IPS-18c (cell line): Measurements from ENCODE around the gene TRMT1.
"Not testable (repeated sequence)": the region's sequence is repeated elsewhere in the genome, so short reads cannot be mapped to it uniquely, and the experiment has no call there.

ENCODE experiments used
- H3K4me3 ChIP-seq: 2 replicates; pipeline ENCODE4 v1.7.0; 2013; ENCODE audit warnings: low read depth, mild to moderate bottlenecking, low read length, moderate library complexity; ENCODE audit not compliant: insufficient read depth
- H3K9me3 ChIP-seq: one replicate; pipeline ENCODE4 v1.6.1; 2013; ENCODE audit warnings: mild to moderate bottlenecking, low read length, moderate library complexity; ENCODE audit not compliant: control insufficient read depth, insufficient read depth

The TRMT1 gene

DNA sequence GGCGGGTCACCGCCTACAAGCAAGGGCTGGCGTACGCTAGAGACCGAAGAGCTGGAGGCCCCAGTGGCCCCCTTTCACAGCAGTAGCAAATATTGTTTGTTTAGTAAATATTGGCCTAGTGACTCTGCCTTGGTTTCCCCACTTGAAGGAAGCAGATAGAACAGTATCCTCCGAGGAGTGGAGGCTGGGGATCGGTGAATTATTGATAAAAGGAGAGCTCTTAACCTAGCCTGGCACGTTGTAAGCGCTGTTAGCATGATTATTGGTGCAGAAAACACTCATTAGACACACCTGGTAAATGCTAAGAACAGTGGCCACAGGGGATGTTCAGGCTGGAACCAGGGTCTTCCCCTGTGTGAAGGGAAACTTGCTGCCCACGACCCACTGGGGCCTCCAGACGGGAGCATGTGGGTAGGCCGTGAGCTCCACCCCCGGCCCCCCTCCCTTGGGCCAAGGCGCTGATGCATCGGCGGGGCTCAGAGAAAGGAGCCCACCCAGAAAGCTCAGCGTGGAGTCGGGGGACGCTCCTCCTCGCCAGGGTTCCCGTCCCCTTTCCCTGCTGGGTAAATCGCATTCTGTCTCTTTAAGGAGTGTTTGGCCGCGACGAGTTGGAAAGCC is 35.9 kb upstream of the TRMT1 start:
- Histone ChIP-seq H3K9me3 (peaks cover 5% of the 10 kb centered on the region), H3K4me3 (peak overlapping the region; percentile 90)

DNA sequence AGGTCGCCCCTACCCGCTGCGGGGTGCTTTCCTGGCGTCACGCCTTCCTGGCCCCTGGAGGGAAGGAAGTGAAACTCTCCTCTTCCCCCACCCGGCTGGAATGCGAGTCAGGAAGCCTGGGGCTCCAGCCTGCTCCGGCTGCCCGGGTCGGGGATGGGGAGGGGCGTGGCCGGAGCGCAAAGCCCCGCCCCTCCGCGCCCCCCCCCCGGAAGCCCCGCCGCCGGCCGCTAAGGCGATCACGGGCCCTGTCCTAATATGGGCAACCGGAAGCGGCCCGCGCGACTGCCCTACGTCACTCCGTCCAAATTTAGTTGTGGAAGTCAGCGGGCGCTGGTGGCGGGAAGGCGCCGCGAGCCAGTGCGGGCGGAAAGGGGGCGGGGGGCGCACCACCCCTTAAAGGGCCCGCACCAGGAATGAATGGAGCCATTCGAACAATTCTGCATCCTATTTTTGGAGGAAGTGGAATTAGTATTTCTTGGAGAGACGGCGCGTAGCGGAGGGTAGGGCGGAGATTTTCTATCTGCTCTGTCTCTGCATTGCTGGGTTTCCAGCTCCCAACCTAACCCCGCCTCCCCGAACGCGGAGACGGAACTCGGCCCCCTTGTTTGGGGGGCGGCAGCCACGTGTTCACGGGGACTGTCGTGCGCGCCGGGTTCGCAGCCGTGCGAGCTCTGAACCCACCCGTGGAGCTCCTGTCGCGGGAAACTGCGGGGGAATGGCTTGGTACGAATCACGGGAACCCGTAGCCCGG is 35.2 kb upstream of the TRMT1 start:
- Histone ChIP-seq H3K9me3 (peaks cover 5% of the 10 kb centered on the region), H3K4me3 (peak overlapping the region; percentile 96)

DNA sequence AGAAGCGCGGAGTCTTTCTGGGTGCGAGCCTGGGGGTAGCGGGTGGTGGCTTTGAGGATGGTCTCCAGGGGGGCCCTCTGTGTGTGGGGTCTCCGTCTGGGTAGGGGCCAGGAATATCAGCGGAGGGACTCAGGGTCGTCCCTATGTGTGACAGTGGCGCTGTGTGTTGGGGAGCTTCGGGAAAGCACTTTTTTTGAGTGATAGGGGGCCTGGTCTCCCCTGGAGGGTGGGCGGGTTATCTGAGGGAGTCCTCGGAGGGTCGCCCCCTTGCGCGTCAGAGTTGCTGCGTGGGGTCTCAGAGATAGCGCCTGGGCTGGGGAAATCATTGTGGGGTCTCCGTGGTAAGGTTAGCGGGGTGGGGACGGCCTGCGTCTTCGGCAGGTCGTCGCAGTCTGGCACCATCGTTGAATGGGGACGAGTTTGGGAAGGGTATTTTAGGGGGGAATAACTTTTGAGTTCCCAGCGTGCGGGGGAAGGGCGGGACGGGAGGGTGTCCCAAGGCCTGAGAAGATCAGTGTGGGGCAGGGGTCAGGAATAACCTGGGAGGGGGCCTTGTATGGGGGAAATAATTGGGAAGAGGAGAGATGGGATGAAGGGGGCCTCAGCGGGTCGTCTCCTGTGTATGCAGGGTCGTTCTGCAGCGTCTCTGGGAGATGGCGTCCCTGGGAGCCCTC is 34.5 kb upstream of the TRMT1 start:
- peaks cover 5% of the 10 kb centered on the region for H3K9me3 ChIP-seq
- peak overlapping the region; percentile 96 for H3K4me3 ChIP-seq

DNA sequence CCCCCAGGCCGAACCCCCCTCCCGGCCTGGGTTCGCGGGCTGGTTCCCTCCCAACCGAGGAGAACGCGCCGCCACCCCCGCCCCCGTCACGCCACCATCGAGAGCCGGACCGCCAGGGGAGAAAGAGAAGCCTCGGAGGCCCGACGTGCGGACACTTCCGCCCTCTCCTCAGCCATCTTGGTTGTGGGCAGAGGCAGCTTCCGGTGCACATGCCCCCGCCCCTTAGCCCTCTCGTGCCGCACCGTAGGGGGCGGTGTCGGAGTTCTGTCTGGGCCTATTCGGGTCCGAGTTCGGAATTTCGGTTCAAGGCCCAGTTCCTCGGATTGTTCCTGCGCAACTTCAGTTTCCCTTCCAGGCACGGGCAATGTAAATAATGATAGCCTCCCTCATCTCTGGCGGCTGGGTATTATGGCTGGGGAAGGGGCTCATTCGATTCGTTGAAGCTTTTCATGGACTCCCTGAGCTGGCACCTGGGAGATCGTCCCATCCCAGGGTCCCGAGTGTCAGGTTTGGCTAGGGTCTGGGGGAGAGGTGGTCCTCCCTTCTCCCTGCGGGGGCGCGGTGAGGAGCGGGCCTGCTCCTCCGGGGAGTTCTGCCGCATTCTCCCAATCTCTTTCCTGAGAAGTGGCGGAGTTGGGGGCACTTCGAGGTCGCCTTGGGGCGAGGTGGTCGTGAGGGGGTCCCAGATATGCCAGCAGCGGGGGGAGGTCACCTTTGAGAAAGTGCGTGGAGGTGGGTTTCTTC is 33.8 kb upstream of the TRMT1 start, which contains the start of the genes IER2 and STX10:
IER2 (plus strand) TSS at position 225 of the 744 bp plus-strand sequence. CDS start 2,776 bp downstream, outside the sequence.
STX10 (minus strand) TSS at position 189 of the 744 bp plus-strand sequence. CDS start 202 bp downstream, outside the sequence.
- peaks cover 5% of the 10 kb centered on the region for H3K9me3 ChIP-seq
- H3K4me3 ChIP-seq, result peak within 1 kb of the TSS; percentile 96

DNA sequence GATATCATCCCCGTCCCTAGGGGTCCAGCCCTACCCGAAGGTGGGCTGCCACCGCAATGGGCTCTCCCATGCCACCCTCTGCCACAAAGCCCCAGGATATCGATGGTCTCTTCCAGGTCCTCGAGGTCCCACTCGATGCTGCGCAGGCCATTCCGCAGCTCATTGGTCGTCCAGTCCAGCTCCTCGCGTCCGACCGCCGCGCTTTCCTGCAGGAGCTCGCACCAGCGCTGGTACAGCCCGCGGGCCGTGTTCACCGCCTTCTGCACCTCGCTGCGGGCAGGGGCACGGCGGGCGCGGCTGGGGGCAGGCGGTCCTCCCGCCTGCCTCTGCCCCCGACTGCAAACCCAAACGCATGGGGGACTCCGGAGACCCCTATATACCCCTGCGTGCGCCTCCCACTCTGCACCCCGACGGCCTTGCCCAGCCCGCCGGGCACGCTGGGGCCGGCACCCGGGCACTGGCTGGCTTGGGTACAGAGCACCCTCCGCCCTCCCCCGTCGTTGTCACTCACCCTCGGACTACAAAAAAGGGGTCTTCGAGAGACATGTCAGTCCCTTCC is 33.2 kb upstream of the TRMT1 start:
- peaks cover 5% of the 10 kb centered on the region for H3K9me3 ChIP-seq
- H3K4me3 ChIP-seq, result peak overlapping the region; percentile 96

DNA sequence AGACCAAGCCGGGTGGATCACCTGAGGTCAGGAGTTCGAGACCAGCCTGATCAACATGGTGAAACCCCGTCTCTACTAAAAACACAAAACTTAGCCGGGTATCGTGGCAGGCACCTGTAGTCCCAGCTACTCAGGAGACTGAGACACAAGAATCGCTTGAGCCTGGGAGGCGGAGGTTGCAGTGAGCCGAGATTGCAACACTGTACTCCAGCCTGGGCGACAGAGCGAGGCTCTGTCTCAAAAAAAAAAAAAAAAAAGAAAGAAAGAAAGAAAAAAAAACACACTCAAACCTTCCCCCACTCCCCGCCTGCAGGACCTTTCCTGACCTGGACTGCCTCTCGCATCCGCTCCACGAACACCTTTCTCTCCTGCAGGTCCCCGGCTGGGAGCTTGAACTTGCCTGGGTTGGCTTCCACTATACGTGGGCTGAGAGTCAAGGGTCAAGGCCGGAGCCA is 32.7 kb upstream of the TRMT1 start:
- H3K4me3 ChIP-seq, result peak overlapping the region; percentile 96
- not testable (repeated sequence) for H3K9me3 ChIP-seq

DNA sequence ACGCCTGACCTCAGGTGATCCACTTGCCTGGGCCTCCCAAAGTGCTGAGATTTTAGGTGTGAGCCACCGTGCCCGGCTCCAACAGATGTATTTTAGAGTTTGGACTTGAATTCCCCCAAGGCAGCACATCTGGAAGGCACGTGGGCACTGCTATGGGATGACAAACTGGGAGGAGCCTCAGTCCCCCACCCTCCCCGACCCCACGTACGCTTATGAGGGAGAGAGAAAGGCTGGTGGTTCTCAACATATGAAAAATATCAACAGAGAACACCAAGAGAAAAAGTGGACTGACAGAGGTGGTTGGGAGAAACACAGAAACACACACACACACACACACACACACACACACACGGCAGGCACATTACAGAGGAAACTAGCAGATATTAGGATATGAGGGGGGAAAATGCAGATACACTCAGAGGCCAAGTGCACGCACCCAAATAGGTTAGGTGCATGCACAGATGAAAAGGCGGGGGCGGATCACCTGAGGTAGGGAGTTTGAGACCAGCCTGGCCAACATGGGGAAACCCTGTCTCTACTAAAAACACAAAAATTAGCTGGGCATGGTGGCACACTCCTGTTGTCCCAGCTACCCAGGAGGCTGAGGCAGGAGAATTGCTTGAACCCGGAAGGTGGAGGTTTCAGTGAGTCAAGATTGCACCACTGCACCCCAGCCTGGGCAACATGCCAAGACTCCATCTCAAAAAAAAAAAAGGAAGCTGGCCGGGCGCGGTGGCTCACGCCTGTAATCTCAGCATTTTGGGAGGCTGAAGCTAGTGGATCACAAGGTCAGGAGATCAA is 30.4 kb upstream of the TRMT1 start:
- Histone ChIP-seq H3K9me3 (peaks cover 6% of the 10 kb centered on the region), H3K4me3 (no peak overlapping the region)

DNA sequence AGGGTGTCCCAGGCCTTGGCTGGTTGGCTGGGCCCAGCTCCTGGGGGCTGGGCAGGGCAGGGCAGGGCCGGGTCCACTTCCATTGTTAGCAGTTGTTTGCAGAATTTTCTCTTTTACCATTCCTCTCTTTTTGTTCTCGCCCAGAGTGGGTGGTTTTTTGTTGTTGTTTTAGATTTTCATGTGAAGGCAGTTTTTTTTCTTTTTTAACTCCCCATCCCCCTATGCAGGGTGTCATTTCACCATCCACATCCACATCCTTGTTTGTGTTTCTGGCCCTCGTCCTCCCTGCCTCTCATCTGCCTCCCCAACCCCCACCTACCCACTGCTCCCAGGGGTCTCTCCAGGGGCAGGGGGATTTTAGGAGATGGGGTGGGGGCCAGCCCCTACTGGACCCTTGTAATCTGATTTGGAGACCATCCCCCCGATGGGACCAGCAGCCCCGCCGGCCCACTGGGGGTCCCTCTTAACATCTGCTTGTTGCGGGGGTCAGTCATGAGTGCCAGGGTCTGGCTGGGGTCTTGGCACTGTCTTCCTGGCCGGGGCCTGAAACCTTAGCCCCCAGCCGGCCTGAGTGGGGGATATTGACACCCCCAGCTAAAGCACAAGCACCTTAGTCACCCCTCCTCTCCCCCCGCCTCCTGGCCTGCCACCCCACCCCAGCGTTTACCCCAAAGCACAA is 23.2 kb upstream of the TRMT1 start:
- Histone ChIP-seq H3K4me3 (no peak overlapping the region), H3K9me3 (peaks cover 4% of the 10 kb centered on the region)

DNA sequence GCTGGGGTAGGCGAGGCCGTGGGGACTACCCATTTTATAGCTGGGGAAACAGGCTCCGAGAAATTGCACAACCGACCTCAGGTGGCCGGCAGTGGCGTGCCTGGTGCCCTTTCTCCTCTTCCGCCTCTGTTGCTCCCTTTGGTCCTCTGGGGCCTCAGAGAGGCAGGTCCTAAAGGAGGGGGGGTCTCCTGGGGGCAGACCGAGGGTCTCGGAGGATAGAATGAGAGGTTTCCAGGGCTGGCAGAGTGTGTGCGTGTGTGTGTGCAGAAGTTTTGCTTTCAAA is 22.3 kb upstream of the TRMT1 start:
- Histone ChIP-seq H3K4me3 (no peak overlapping the region), H3K9me3 (peaks cover under 1% of the 10 kb centered on the region)

DNA sequence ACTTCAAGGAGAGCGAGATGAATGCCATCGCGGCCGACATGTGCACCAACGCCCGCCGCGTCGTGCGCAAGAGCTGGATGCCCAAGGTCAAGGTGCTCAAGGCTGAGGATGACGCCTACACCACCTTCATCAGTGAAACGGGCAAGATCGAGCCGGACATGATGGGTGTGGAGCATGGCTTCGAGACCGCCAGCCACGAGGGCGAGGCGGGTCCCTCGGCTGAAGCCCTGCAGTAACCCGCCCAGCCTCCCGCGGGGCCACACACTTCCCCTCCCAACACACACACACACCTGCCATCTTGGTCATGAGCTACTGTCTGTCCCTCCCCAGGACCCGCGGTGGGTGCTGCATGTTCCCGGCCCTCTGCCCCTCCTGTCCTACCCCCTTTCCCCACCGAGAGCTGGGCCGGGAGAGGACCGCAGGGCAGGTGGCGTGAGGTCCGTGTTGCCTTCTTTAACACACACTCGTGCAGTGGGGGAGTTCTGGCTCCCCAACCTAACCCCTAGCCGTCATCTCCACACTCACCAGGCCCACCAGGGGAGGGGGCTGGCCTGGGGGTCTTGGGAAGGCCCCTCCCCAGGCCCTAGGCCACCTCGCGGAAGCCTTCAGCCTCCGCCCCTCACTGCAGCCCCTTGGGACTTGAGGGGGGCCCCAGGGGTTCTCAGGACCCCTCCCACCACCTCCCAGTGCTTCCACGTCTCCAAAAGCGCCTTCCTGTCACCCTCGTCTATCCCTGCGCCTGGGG is 21.8 kb upstream of the TRMT1 start:
- no peaks in the 10 kb centered on the region for H3K9me3 ChIP-seq
- no peak overlapping the region for H3K4me3 ChIP-seq

DNA sequence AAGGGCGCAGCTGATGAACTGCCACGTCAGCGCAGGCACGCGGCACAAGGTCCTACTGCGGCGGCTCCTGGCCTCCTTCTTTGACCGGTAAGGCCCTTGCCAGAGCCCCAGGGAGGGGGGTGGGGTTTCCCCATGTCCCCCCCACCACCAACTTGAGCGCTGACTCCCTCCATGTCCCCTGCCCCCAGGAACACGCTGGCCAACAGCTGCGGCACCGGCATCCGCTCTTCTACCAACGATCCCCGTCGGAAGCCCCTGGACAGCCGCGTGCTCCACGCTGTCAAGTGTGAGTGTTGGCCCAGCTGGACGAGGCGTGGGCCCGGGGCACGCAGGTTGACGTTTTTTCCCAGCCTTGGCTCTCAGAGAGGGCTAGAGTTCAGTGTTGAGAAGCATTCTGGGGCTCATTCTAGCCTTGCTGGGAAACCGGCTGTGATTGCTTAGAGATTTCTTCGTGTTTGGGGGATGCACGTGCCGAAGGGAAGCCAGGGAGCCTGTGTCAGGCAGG is 20.8 kb upstream of the TRMT1 start:
- Histone ChIP-seq H3K4me3 (no peak overlapping the region), H3K9me3 (no peaks in the 10 kb centered on the region)

DNA sequence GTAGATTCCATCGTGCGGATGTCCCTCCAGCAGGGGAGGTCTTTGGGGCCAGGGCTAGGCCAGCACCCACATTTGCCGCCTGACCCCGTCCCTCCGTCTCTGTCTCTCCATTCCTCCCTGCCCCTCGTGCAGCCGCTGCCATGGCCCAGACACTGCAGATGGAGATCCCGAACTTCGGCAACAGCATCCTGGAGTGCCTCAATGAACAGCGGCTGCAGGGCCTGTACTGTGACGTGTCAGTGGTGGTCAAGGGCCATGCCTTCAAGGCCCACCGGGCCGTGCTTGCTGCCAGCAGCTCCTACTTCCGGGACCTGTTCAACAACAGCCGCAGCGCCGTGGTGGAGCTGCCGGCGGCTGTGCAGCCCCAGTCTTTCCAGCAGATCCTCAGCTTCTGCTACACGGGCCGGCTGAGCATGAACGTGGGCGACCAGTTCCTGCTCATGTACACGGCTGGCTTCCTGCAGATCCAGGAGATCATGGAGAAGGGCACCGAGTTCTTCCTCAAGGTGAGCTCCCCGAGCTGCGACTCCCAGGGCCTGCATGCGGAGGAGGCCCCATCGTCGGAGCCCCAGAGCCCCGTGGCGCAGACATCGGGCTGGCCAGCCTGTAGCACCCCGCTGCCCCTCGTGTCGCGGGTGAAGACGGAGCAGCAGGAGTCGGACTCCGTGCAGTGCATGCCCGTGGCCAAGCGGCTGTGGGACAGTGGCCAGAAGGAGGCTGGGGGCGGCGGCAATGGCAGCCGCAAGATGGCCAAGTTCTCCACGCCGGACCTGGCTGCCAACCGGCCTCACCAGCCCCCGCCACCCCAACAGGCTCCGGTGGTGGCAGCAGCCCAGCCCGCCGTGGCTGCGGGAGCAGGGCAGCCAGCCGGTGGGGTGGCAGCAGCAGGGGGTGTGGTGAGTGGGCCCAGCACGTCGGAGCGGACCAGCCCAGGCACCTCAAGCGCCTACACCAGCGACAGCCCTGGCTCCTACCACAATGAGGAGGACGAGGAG is 18.8 kb upstream of the TRMT1 start:
- Histone ChIP-seq H3K9me3 (no peaks in the 10 kb centered on the region), H3K4me3 (no peak overlapping the region)

DNA sequence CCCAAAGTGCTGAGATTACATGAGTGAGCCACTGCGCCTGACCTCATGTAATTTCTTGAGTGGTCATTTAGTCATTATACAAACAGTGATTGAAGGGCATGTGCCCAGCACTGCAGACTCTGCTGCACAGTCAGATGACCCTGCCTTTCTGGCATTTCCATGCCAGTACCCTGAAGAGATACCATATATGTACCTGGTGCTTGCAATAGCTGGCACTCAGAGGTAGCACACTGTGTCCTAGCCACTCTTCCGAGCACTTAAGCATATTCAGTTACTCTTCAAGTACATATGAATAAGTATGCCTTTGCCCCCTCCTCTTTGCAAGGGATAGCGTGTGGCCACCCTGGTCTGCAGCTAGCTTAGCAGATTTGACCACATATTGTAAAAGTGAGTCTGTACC is 18.1 kb upstream of the TRMT1 start:
- no peaks in the 10 kb centered on the region for H3K9me3 ChIP-seq
- no peak overlapping the region for H3K4me3 ChIP-seq

DNA sequence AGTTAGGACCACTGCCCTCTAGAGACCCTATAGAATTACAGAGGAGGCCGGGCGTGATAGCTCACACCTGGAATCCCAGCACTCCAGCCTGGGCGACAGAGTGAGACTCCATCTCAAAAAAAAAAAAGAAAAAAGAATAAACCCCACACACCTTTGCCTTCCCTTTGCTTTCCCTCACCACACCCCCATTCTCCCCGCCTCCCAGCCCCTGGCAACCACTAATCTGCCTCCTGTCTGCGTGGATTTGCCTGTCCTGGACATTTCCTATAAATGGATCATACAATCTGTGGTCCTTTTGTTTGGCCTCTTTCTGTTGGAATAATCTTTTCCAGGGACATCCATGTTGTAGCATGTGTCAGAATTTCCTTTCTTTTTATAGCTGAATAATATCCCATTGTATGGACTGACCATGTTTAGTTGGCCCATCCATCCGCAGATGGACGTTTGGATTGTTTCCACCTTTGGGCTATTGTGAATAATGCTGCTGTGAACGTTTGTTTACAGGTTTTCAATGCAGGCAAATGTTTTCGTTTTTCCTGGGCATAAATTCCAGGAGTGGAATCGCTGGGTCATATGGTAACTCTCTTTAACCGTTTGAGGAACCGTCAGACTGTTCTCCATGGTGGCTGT is 16.8 kb upstream of the TRMT1 start:
- Histone ChIP-seq H3K4me3 (no peak overlapping the region), H3K9me3 (no peaks in the 10 kb centered on the region)
